ENCODE data around the gene SKI.

The SKI gene

DNA sequence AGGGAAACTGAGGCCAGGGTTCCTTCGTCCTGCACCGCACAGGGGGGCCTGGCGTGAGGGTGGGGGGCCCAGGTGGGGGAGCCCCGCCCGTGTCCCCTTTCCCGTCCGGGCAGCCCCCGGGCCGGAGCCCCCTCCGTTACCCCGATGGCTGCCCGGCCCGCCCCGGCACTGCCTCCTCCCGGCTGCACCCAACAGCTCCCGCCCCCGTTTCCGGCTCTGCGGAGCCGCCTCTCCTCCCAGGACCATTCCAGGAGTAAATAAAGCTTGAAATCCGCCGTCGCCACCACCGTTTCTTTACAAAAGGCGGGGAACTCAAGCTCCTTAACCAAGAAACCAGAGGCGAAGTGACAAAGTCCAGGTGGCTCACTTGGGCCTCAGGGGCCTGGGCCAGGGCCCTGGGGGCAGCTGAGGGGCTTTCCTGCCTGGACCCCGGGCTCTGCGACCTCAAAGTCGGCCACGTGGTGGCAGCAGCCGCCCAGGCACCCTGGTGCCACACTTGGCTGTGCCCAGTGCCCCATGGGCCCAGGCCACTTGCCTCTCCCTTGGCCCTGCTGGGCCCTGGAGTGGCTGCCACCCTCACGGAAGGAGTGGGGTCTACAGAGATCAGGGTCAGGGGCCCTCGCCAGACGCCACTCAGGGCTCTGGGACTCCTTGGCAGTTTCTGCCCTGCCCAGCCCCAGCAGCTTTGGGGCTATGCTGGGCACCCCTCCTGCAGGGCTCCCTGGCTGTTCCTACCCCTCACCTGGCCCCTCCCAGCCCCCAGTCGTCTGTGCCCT, 33.0 kb upstream of the SKI start:
- peak; percentile 69 to 89 for DNase-seq

- DNase-seq = no peak
Observed at GRCh38 chr1:2195785-2196184, 32.3 kb upstream of the SKI start.

GRCh38 chr1:2196901-2197638, 31.0 kb upstream of the SKI start:
- no peak for DNase-seq

DNA sequence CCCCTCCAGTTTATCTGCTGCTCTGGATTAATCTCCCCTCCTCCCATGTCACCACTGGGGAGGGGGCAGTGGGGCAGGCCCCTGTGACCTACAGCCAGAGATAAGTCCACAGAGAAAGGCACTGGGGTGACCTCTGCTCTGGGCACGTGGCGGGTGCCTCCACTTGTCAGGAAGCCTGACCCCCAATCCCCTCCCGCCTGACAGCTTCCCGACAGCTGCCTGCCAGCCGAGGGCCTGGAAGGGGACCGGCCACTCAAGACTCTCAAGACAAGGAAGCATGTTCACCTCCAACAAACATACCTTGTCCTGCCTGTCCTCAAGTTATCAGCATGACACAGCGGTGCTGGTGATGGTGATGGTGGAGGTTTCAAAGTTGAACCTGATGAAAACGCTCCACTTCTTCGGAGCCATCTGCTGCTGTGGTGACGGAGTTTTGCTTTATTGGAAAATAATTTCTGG, 30.4 kb upstream of the SKI start:
- DNase-seq = no peak

DNA sequence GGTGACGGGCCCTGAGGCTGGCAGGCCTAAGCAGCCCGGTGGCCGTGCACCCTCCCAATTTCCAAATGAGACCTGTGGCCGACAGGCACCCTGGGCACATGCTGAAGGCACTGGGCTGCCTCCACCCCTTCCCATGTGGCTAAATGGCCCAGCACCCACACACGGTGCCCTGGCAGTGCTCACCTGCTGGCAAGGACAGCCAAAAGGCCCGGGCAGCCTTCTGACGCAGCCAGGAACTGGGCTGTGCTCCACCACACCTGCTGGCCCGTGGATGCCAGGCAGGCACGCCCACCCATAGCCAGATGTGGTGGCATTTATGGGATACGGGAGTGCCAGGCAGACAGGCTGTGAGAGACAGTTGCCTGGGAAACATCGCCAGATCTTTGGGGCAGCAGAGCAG, 29.5 kb upstream of the SKI start:
- no peak for DNase-seq

DNA sequence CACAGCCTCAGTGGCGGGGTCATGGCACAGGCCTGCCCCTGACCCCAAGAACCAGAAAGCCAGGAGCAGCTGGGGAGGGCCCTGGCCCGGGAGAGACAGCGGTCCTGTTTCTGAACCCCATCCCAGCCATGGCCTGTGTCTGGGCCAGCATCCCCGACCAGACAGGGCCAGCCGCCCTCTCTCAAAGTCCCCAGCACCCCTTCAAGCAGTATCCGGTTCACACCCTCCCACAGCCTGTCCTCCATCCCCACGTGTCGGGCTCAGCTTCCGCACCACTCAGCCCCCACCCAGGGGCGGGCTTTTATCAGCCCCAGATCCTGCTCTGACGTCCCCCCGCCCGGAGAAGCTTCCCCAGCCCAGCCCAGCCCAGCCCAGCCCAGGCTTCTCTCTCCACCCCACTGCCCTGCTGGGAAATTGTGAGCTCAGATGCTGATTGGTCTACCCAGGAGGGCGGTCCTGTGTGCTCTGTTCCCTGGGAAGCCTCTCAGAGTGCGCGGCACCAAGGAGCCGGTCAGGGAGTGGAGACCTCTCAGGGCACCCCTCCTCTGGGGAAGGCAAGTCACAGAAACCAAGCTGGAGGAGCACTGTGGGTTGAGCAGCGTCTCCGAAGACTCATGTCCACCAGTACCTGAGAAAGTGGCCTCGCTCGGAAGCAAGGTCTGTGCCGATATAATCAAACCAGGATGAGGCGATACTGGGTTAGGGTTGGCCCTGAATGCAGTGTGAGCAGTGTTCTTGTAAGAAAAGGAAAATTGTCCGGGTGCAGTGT, 28.9 kb upstream of the SKI start:
- DNase-seq = peak; percentile 79 to 84

DNA sequence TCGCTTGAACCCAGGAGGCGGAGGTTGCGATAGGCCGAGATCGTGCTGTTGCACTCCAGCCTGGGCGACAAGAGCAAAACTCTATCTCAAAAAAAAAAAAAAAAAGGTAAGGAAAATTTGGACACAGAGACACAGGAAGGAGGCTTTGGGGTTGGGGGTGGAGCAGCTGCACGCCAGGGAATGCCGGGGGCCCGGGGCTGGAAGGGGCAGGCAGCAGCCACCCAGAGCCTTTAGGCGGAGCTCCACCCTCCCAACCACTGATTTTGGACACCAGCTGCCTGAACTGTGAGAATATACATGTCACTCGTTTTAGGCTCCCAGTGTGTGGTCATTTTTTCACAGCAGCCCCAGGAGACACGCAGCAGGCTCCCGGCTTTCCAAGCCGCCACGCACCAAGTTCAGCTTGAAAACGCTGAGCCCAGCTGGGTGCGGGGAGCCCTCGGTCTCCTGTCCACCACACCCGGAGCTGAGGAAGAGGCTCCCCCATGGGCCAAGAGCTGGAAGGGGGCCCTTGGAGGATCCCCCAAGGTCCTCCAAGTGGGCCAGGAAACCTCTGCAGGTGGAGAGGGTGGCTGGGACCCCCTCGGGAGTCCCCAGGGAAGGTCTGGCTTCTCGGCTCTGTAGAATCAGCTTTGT, 27.7 kb upstream of the SKI start:
- DNase-seq = no peak

- DNase-seq = no peak
Observed at GRCh38 chr1:2201062-2201461, 27.1 kb upstream of the SKI start.

DNA sequence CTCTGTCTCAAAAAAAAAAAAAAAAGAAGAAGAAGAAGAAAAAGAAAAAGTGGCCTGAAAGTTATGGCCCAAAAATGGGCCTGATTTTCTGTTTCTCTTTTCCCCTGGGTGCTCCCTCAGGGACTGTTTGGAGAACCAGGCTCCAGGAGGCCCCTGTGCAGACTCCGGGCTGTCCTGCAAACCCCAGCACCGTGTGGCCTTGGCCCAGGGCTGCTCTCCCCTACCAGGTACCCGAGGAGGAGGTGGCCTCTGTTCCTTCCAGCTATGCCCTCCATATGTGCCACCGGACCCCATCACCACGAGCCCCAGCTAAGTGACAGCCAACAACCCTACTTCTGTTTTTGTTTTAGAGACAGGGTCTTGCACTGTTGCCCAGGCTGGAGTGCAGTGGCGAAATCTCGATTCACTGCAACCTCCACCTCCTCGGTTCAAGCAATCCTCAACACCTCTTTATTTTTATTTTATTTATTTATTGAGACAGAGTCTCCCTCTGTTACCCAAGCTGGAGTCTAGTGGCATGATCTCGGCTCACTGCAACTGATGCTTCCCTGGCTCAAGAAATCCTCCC, 26.0 kb upstream of the SKI start:
- no peak for DNase-seq

DNA sequence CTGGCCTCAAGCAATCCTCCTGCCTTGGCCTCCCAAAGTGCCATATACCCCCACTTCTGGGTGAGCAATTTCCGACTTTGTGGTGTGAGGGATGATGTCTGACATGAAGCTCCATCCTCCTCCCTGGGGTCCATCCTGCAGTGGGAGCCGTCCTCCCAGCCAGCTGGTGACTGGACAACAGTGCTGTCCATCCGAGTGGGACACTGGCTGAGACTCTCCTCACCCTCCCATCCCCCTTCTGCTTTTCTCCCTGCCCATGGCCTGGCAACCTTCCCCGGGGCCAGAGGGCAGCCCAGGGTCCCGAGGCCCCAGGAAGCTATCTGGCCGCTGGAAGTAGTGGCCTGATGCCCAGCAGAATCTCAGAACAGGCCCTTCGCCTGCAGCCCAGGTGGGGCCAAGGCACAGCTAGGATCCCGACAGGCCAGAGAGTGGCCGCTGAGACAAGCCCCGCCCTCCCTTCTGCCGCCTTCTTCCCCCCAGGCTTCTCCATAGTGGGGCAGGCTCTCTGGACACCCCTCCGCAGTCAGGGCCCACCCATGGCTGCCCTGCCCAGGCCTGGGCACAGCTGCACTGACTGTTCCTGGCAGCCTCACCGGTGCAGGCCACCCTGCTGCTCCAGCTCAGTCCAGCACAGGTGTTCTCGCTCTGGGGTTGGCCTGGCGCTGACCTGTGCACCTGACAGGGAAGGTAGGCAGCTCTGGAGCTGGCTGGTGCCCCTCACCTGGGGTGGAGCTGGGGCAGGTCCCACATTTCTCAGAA, 25.1 kb upstream of the SKI start:
- no peak for DNase-seq

GRCh38 chr1:2203671-2204414, 24.3 kb upstream of the SKI start:
- DNase-seq = no peak

DNA sequence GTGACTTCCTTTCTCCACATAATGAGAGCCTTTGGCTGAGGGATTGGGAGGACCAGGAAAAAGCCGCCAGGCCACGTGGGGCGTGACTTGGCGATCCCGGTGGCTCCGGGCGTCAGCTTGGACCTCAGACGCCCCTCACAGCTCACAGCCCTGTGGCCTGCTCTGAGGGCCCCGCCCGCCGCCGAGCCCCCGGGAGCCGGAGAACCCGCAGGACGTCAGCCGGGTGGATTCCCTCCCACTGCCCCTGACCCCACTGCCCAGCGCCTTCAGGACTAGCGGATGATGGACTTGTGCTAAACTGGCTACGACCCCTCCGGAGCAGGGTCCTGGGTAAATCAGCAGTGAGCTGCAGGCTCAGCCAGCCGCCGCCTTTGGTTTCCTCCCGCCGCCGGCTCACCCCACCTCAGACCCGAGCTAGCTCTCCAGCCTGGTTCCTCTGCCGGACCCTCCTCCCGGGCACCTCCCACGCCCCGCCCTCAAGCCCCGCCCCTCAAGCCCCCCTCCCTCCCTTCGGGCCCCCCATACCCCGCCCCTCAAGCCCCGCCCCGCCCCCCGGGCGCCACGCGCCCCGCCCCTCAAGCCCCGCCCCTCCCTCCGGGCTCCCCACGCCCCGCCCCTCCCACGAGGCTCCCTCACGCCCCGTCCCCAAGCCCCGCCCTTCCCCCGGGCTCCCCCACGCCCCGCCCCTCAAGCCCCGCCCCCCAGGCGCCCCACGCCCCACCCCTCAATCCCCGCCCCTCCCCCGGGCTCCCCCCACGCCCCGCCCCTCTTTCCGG, 23.5 kb upstream of the SKI start:
- DNase-seq = peak in 1 of 2 donors; percentile 45

- DNase-seq = peak; percentile 66 to 85
Observed at GRCh38 chr1:2205191-2205952, 22.7 kb upstream of the SKI start.

- no peak for DNase-seq
Observed at GRCh38 chr1:2206813-2207487, 21.2 kb upstream of the SKI start.

- DNase-seq = no peak
Observed at GRCh38 chr1:2208309-2209239, 19.5 kb upstream of the SKI start.

- DNase-seq = no peak
Observed at GRCh38 chr1:2209400-2210083, 18.6 kb upstream of the SKI start.

DNA sequence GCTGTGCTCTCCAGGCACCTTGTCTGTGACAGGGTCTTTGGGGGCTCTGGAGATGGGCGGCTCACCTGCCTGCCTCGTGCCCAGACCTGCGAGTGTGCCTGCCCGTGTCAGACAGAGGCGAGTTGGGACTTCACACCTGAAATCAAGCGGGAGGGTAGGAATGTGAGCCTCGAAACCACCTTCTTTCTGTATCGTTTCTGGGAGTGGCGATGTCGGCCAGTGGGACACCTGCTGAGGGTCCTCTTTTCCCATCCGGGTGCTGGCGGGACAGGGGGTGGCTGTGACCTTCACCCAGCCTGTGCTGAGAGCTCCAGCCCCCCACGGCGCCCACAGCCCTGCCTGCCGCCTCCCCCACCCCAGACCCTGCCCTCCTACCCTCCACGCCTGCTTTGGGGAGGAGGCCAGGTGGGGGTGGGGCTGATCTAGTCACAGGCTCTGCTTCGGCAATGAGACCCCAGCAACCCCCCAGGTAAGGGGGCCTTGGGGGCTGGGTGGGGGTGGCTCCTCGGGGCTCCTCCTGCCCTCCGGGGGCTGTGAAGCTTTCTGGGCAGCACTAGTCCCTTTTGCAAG, 17.9 kb upstream of the SKI start:
- DNase-seq = no peak
